ENCODE data around the gene RMDN3. TPM values are rescaled to one million over a fixed set of nuclear protein-coding genes. Genes with fewer than 3 reads are reported as not detected.

The RMDN3 gene
- total and polyA plus RNA-seq, 9 of the 15 experiments (the other 6 are each of a cell fraction or from before 2014, with no cell fraction given): 8.1 to 38.2 (median 25.9) TPM

GRCh38 chr15:40750885-40751284 lies 4.2 kb downstream of the RMDN3 start:
- Histone ChIP-seq H4K20me1 (replicated peaks; ENCODE audit: control insufficient read depth, insufficient read depth, low read length) (0 out of 2 replicates have a peak, but pooled peaks cover 5% of the 10 kb centered on the region), H3K9me3 (replicated peaks; ENCODE audit: control insufficient read depth, insufficient read depth, low read depth, low read length) (no peaks in the 10 kb centered on the region), H3K4me3 (no peak overlapping the region), H2AFZ (ENCODE audit: low read depth, low read length) (no peak overlapping the region), H3K9me1 (ENCODE audit: control insufficient read depth, insufficient read depth, low read length) (no peaks in the 10 kb centered on the region), H3K36me3 (ENCODE audit: control insufficient read depth, insufficient read depth, low read length) (peaks cover 67% of the 10 kb centered on the region), H3K27me3 (ENCODE audit: control insufficient read depth in 2 of 2, insufficient read depth in 2 of 2, low read length in 2 of 2) (no peaks in the 10 kb centered on the region), H3K9ac (ENCODE audit: insufficient read depth in 1 of 2, low read depth in 2 of 2, low read length in 2 of 2) (0 out of 4 replicates have a peak overlapping the region, but pooled peaks of 1 of the 2 experiments have one; percentile 14), H3K4me2 (ENCODE audit: insufficient read depth, low read length) (no peak overlapping the region), H3K27ac (ENCODE audit: extremely low read depth, low read depth, low read length) (no peak overlapping the region), H3K79me2 (ENCODE audit: control insufficient read depth, insufficient read depth, low read length) (peaks cover 65% of the 10 kb centered on the region), H3K4me1 (replicated peaks in 1 of 2; ENCODE audit: control insufficient read depth in 2 of 2, insufficient read depth in 2 of 2, low read length in 2 of 2) (peaks cover 44 to 53% of the 10 kb centered on the region in 2 experiments)
- in situ Hi-C loops (cut with MboI) (no loop called here), intact Hi-C loops (cut with micrococcal nuclease) (loop anchor here (10.0 kb wide), 1 partner anchor 186 kb away; the partner anchor contains the start of genes CCDC32 and RPUSD2)
- ChIA-PET CTCF (ENCODE audit: low intra/inter-chr PET ratio) (no interaction called here), POLR2A (interaction anchor here (1.6 to 3.1 kb wide), 3 partner anchors 14 to 55 kb away, joined by 3 to 18 read pairs (median 9); partner anchors contain the start of genes GCHFR and RAD51)
- 100% methylated on average over 4 of the region's 4 CpGs for WGBS (ENCODE audit: insufficient coverage, low coverage, missing lambda C conversion rate)
- no peak for FAIRE-seq
- no peak for DNase-seq (ENCODE audit: extremely low read depth in 1 of 4, low spot score in 3 of 4)
- no TSS peak for BruUV-seq (replicated peaks)
- no peak for ATAC-seq
- TF ChIP-seq TOE1 (IDR thresholded peaks at IDR 0.05; ENCODE audit: borderline replicate concordance) (no peak), TOE1 (CRISPR knock-in tag; IDR thresholded peaks at IDR 0.05; ENCODE audit: borderline replicate concordance, low read depth) (no peak), DIDO1 (tag; IDR thresholded peaks at IDR 0.05; ENCODE audit: low read depth) (no peak), SMAD4 (CRISPR knock-in tag; conservative IDR thresholded peaks at IDR 0.05) (no peak), IRF1 (CRISPR knock-in tag; IDR thresholded peaks at IDR 0.05; ENCODE audit: borderline replicate concordance) (no peak), SOX6 (IDR thresholded peaks at IDR 0.05) (no peak), ATF3 (IDR thresholded peaks at IDR 0.05) (no peak), ATF3 (CRISPR knock-in tag; conservative IDR thresholded peaks at IDR 0.05) (no peak), NFE2 (IDR thresholded peaks at IDR 0.05; ENCODE audit: low read depth) (no peak), SMAD2 (IDR thresholded peaks at IDR 0.05; ENCODE audit: low read depth, low read length) (no peak), PML (IDR thresholded peaks at IDR 0.05; ENCODE audit: low read length) (no peak)
- TF ChIP-seq, protein P1, sequence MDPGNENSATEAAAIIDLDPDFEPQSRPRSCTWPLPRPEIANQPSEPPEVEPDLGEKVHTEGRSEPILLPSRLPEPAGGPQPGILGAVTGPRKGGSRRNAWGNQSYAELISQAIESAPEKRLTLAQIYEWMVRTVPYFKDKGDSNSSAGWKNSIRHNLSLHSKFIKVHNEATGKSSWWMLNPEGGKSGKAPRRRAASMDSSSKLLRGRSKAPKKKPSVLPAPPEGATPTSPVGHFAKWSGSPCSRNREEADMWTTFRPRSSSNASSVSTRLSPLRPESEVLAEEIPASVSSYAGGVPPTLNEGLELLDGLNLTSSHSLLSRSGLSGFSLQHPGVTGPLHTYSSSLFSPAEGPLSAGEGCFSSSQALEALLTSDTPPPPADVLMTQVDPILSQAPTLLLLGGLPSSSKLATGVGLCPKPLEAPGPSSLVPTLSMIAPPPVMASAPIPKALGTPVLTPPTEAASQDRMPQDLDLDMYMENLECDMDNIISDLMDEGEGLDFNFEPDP (CRISPR knock-in tag; IDR thresholded peaks at IDR 0.05): no peak
- TF ChIP-seq, protein P2, sequence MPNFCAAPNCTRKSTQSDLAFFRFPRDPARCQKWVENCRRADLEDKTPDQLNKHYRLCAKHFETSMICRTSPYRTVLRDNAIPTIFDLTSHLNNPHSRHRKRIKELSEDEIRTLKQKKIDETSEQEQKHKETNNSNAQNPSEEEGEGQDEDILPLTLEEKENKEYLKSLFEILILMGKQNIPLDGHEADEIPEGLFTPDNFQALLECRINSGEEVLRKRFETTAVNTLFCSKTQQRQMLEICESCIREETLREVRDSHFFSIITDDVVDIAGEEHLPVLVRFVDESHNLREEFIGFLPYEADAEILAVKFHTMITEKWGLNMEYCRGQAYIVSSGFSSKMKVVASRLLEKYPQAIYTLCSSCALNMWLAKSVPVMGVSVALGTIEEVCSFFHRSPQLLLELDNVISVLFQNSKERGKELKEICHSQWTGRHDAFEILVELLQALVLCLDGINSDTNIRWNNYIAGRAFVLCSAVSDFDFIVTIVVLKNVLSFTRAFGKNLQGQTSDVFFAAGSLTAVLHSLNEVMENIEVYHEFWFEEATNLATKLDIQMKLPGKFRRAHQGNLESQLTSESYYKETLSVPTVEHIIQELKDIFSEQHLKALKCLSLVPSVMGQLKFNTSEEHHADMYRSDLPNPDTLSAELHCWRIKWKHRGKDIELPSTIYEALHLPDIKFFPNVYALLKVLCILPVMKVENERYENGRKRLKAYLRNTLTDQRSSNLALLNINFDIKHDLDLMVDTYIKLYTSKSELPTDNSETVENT (CRISPR knock-in tag; IDR thresholded peaks at IDR 0.05): no peak

Measured in K562 (cell line).